Cortex of kidney (tissue), 1 donor: ENCODE measurements around the gene ARID3B.
"Not testable (repeated sequence)": the region's sequence is repeated elsewhere in the genome, so short reads cannot be mapped to it uniquely, and the experiment has no call there.

ENCODE experiments used
- DNase-seq: peaks from one replicate; lab custom pipeline; 2025; lab: John Stamatoyannopoulos, UW

Gene ARID3B

DNA sequence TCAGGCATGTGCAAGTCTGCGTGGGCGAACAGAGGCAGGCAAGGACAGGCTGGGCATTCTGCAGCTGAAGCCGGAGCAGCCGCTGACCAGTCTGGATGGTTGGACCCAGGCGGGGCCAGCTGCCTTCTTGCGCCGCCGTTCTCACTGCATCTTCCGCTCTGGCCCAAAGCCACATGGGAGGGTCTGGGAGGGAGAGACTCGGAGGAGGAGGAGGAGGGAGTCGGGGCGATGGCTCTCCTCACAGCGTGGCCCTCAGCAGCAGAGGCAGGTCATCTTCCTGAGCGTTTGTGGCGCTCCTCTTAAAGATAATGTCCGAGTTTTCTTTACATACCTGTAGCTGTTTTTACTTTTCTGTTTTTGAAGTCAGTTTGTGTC, 80.5 kb downstream of the ARID3B start:
- no peak for DNase-seq

GRCh38 chr15:74621936-74622335, 80.9 kb downstream of the ARID3B start:
- DNase-seq: no peak

DNA sequence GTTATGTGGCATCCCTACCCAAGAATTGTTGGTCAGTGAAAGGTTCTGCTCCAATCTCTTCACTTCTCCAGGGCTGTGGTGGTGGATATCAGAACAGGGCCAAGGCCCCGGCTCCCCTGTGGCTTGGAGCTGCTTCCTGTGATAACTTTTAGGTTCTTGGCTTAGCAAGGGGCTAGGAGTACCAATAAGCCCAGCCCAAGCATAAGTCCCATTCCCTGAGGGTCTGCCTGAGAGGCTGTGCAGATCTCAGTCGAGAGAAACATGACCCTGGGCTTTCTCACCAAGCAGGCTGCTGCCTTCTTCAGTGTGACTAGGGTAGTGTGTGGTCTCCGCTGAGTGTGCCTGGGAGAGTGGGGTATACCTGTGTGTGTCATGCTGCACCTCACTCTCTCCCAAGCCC, 81.7 kb downstream of the ARID3B start:
- DNase-seq: no peak

- no peak for DNase-seq
These were observed 83.1 kb downstream of the ARID3B start for GRCh38 chr15:74624020-74624602.

GRCh38 chr15:74625693-74626092, 84.7 kb downstream of the ARID3B start:
- DNase-seq: no peak

DNA sequence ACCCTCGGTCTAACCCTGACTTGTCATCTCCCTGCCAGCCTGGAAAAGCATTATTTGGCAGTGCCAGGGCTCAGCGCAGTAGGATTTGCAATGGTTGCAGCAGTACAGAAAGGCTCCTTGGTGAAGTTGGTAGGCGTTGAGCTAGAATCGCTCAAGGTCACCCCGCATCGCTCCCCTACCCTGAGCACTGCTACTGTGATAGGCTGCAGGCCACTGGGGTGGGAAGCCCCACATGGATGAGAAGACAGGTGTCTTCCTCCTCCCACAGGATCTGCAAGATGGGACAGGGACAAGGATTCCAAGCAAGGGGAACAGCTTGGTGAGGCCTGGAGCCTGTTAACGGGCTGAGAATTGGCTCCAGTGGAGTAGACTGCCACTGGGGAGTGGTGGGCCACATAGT, 85.3 kb downstream of the ARID3B start:
- DNase-seq: no peak

GRCh38 chr15:74626752-74627692, 86.0 kb downstream of the ARID3B start:
- DNase-seq: no peak

DNA sequence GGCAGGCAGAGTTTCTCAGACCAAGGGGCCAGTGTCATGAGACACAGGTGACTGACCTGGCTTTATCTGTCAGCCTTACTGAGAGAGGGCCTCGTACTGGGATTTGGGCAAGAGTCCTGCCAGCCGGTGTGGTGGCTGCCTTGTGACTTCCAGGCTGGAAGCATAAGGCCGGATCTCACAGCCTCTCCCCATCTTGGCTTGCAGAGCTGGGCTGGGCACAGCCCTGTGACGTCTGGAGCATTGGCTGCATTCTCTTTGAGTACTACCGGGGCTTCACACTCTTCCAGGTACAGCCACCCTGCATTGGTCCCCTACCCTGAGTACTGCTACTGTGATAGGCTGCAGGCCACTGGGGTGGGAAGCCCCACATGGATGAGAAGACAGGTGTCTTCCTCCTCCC, 86.7 kb downstream of the ARID3B start:
- DNase-seq: no peak

DNA sequence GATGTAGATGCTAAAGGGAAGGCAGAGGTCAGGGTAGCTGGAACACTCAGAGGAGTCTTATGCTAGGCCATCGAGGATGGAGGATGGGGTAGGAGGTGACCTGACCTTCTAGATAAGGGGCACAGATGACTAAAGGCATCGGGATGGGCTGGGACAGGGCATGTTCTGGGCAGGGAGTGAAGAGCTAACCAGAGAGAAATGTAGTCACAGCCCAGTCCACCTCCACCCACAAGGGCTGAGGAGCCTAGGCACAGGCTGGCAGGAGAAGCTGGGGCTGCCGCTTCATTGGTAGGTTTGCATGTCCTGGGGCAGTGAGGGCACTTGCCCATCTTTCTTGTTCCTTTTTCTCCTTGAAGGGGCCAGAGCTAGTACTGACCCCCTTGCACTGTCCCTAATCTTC, 87.2 kb downstream of the ARID3B start:
- no peak for DNase-seq

- DNase-seq: no peak
These were observed 87.9 kb downstream of the ARID3B start for GRCh38 chr15:74628949-74629348.

GRCh38 chr15:74629696-74630095, 88.7 kb downstream of the ARID3B start:
- not testable (repeated sequence) for DNase-seq

- no peak for DNase-seq
These were observed 89.5 kb downstream of the ARID3B start for GRCh38 chr15:74630284-74631086.

DNA sequence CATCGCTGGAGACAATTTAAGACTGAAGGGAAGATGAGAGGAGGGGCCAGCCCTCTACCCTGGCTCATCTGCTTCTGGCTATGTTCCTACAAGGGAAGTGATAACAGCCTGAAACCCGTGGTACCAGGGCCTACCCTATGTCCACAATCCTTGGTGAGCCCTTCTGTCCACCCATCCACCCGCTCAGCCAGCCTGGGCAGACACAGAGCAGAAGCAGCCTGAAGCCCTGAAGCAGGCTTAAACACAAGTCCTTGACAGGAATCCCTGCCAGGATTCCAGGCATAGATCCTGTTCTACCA, 90.0 kb downstream of the ARID3B start:
- DNase-seq: no peak

DNA sequence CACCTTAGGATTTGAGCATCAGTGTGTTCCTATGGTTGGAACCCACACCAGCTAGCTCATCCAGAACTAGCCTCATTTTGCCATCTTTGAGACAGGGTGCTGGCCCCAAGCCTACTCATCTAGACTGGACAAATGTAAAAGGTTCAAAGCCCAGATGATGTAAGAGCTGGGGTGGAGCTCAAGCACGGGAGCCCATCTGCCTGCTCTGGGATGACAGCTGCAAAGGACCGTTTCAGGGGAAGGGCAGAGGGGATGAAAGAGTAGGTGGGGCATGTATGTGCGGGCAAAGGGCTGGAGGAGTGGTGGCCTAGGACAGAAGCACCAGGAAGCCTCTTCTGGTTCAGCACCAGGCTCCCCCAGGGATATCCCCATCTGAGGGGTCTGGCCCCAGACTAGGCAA, 90.4 kb downstream of the ARID3B start:
- no peak for DNase-seq

- DNase-seq: no peak
These were observed 91.0 kb downstream of the ARID3B start for GRCh38 chr15:74631935-74632560.

GRCh38 chr15:74632601-74633000, 91.6 kb downstream of the ARID3B start:
- no peak for DNase-seq

- no peak for DNase-seq
These were observed 92.8 kb downstream of the ARID3B start for GRCh38 chr15:74633781-74634180.

GRCh38 chr15:74635228-74635627, 94.2 kb downstream of the ARID3B start:
- no peak for DNase-seq

DNA sequence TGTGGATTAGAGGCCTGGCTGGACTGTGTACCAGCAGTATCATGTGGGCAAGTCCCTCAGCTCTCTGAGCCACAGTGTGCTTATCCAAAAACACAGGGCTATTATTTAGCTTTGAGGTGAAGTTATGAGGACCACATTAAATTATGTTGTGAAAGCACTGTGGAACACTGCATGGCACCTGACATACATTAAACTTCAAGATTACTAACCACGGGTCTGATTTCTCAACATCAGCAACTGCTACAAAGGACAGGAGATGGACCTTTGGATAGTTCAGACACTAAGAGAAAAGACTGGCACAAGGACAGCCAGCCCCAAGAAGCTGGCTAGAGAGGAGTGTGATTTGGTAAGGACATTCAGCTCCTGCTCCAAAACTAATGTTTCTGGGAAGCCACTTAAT, 96.0 kb downstream of the ARID3B start:
- DNase-seq: no peak

GRCh38 chr15:74641151-74641550, 100.1 kb downstream of the ARID3B start:
- no peak for DNase-seq

DNA sequence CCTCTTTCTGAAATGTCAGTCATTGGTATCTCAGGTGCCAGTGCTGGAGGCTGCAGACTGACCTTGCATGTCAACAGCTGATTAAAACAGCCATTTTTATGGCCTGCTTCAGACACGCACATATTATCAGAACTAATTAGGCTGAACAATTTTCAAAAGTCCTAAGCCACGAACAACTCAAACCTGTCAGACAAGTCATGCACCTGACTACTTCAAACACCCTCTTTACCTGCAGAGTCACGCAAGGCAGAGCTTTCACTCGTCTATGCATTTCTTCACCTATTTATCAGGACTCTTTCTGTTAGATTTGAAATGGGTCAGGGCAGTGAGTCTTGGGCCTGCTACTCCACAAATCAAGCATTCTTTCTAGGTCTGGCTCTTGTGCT, 101.3 kb downstream of the ARID3B start:
- no peak for DNase-seq
